GM23338 (cell line): ENCODE data around the gene TNFSF8. TPM values are rescaled to one million over a fixed set of nuclear protein-coding genes. Genes with fewer than 3 reads are reported as not detected.

ENCODE experiments used
- JUNB ChIP-seq: IDR thresholded peaks from one replicate; pipeline ENCODE4 v1.6.1; 2016; ENCODE audit warnings: antibody characterized with exemption; ENCODE audit not compliant: unreplicated experiment
- polyA plus RNA-seq: library from polyadenylated mRNA; unstranded; fragments of >200 nt; fragmentation: Nextera tagmentation; extraction: Ambion mirVana; gene quantifications from 2 replicates; pipeline ENCODE4 v1.2.1, GENCODE V29; 2016
- total RNA-seq: library from RNA; depleted of rRNA; stranded (reverse); fragments of >200 nt; shearing (Covaris generic); gene quantifications from 2 replicates; pipeline ENCODE4 v1.2.3, GENCODE V29; 2014; rRNA removed
- TF ChIP-seq, protein P1 (sequence below), 2 experiments: fragments of 200-600 bp in 1 of 2; sonication (generic) in 1 of 2; conservative IDR thresholded peaks; 2 replicates each; pipeline versions ENCODE4 v1.5.1 to v1.6.1; 2016 to 2017; ENCODE audit warnings: antibody characterized with exemption in 2 of 2, low read depth in 2 of 2, mild to moderate bottlenecking in 2 of 2, moderate library complexity in 1 of 2

The TNFSF8 gene
- total and polyA plus RNA-seq, 2 experiments from 2014 or later = not detected

DNA sequence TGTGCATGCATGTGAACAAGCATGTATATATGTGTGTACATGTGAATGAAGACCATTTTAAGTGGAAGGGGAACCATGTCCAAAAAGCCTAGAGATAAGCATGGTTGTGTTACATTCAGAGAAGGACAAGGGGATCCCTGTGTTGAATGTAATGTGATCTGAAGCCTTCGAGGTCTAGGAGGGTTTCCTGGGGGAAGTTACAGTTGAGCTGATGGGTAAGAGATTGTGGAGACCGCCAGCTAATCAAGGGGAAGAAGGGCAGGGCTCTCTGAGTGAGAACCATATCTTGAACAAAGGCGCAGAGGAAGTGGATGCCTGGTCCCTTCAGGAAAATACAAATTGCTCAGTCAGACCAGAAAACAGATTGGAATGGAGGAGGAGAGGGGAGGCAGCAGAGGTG lies 79.1 kb downstream of the TNFSF8 start (continued):
- TF ChIP-seq, protein P1, sequence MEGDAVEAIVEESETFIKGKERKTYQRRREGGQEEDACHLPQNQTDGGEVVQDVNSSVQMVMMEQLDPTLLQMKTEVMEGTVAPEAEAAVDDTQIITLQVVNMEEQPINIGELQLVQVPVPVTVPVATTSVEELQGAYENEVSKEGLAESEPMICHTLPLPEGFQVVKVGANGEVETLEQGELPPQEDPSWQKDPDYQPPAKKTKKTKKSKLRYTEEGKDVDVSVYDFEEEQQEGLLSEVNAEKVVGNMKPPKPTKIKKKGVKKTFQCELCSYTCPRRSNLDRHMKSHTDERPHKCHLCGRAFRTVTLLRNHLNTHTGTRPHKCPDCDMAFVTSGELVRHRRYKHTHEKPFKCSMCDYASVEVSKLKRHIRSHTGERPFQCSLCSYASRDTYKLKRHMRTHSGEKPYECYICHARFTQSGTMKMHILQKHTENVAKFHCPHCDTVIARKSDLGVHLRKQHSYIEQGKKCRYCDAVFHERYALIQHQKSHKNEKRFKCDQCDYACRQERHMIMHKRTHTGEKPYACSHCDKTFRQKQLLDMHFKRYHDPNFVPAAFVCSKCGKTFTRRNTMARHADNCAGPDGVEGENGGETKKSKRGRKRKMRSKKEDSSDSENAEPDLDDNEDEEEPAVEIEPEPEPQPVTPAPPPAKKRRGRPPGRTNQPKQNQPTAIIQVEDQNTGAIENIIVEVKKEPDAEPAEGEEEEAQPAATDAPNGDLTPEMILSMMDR (conservative IDR thresholded peaks at IDR 0.05; ENCODE audit: low read depth in 2 of 2) = no peak
- TF ChIP-seq JUNB = no peak

Other genes starting within 250 kb of the TNFSF8 start
- not detected in 2 replicates for gene TEX48, start 248.4 kb downstream of the TNFSF8 start, total RNA-seq
- not detected in 2 replicates for gene TEX48, start 248.4 kb downstream of the TNFSF8 start, polyA plus RNA-seq
- gene TNFSF15, start 124.6 kb downstream of the TNFSF8 start, total RNA-seq = 0.07 and 0.08 TPM in 2 replicates
- gene TNFSF15, start 124.6 kb downstream of the TNFSF8 start, polyA plus RNA-seq = 0.03 and 0.06 TPM in 2 replicates
- 2.7 and 3.7 TPM in 2 replicates for gene TNC, start 187.6 kb upstream of the TNFSF8 start, total RNA-seq
- gene TNC, start 187.6 kb upstream of the TNFSF8 start, polyA plus RNA-seq = 0.89 and 1.0 TPM in 2 replicates